Measurements from ENCODE around the gene MID1. TPM values are rescaled to one million over a fixed set of nuclear protein-coding genes. Genes with fewer than 3 reads are reported as not detected.
A peak's percentile ranks its signal among the peaks of the same experiment; 100 is the strongest.

Gene MID1
- total RNA-seq, 1 donor from 2014 or later, result 32.5 TPM

DNA sequence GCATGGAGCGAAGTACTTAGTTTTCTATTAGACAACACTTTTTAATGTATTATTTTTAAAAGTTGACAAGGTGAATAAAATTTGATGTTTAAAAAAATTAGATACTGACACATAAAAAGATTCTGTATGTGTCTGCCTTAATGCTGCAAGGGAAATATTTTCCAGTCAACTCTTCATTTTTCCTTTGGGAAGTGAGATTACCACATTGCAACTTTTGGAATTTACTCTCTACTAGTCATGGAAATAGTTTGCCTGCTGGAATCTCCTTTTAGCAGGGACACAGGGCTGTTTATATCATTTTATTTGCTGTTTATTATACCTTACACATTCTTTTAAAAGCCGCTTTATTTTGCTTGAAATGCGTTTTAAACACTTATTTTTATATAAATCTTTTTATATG, 135.1 kb downstream of the MID1 start:
- Mint-ChIP-seq H3K27ac (no peak overlapping the region), H3K36me3 (ENCODE audit: insufficient read depth) (peaks cover 7% of the 10 kb centered on the region), H3K9me3 (ENCODE audit: low read depth) (peaks cover 7% of the 10 kb centered on the region), H3K4me3 (ENCODE audit: low read depth) (no peak overlapping the region), H3K4me1 (ENCODE audit: low read depth) (peaks cover 2% of the 10 kb centered on the region), H3K27me3 (no peaks in the 10 kb centered on the region)
- no peak for DNase-seq (ENCODE audit: low spot score, unreplicated experiment)
- no peak for TF ChIP-seq CTCF (IDR thresholded peaks at IDR 0.05; ENCODE audit: unreplicated experiment)

GRCh38 chrX:10484683-10485247, 135.6 kb downstream of the MID1 start:
- H3K27me3 Mint-ChIP-seq, result no peaks in the 10 kb centered on the region
- no peak overlapping the region for H3K27ac Mint-ChIP-seq

GRCh38 chrX:10483191-10483831, 137.1 kb downstream of the MID1 start:
- H3K27ac Mint-ChIP-seq, result peak overlapping the region; percentile 84

More at GRCh38 chrX:10484683-10485247, 135.6 kb downstream of the MID1 start:
- Mint-ChIP-seq H3K4me3 (ENCODE audit: low read depth) (no peak overlapping the region), H3K36me3 (ENCODE audit: insufficient read depth) (peaks cover 7% of the 10 kb centered on the region), H3K4me1 (ENCODE audit: low read depth) (peaks cover 2% of the 10 kb centered on the region), H3K9me3 (ENCODE audit: low read depth) (peaks cover 8% of the 10 kb centered on the region)
- no peak for TF ChIP-seq CTCF (IDR thresholded peaks at IDR 0.05; ENCODE audit: unreplicated experiment)
- no peak for DNase-seq (ENCODE audit: low spot score, unreplicated experiment)

GRCh38 chrX:10482708-10483107, 137.7 kb downstream of the MID1 start:
- TF ChIP-seq CTCF (IDR thresholded peaks at IDR 0.05; ENCODE audit: unreplicated experiment), result no peak
- H3K27me3 Mint-ChIP-seq, result no peaks in the 10 kb centered on the region
- no peak overlapping the region for H3K27ac Mint-ChIP-seq
- H3K4me1 Mint-ChIP-seq (ENCODE audit: low read depth), result peaks cover 4% of the 10 kb centered on the region
- H3K4me3 Mint-ChIP-seq (ENCODE audit: low read depth), result no peak overlapping the region
- H3K9me3 Mint-ChIP-seq (ENCODE audit: low read depth), result peaks cover 18% of the 10 kb centered on the region
- H3K36me3 Mint-ChIP-seq (ENCODE audit: insufficient read depth), result peaks cover 13% of the 10 kb centered on the region
- no peak for DNase-seq (ENCODE audit: low spot score, unreplicated experiment)

More at GRCh38 chrX:10483191-10483831, 137.1 kb downstream of the MID1 start:
- Mint-ChIP-seq H3K36me3 (ENCODE audit: insufficient read depth) (peaks cover 13% of the 10 kb centered on the region), H3K9me3 (ENCODE audit: low read depth) (peaks cover 16% of the 10 kb centered on the region), H3K4me1 (ENCODE audit: low read depth) (peaks cover 4% of the 10 kb centered on the region), H3K27me3 (no peaks in the 10 kb centered on the region), H3K4me3 (ENCODE audit: low read depth) (no peak overlapping the region)
- no peak for TF ChIP-seq CTCF (IDR thresholded peaks at IDR 0.05; ENCODE audit: unreplicated experiment)
- DNase-seq (ENCODE audit: low spot score, unreplicated experiment), result no peak

GRCh38 chrX:10482261-10482660, 138.1 kb downstream of the MID1 start:
- Mint-ChIP-seq H3K4me1 (ENCODE audit: low read depth) (peaks cover 4% of the 10 kb centered on the region), H3K27ac (no peak overlapping the region), H3K36me3 (ENCODE audit: insufficient read depth) (peaks cover 13% of the 10 kb centered on the region), H3K27me3 (no peaks in the 10 kb centered on the region), H3K9me3 (ENCODE audit: low read depth) (peaks cover 18% of the 10 kb centered on the region), H3K4me3 (ENCODE audit: low read depth) (no peak overlapping the region)
- DNase-seq (ENCODE audit: low spot score, unreplicated experiment), result no peak
- TF ChIP-seq CTCF (IDR thresholded peaks at IDR 0.05; ENCODE audit: unreplicated experiment), result no peak
